Muscle of back (tissue), 11 donors: Measurements from ENCODE around the gene SMAD6. TPM values are rescaled to one million over a fixed set of nuclear protein-coding genes. Genes with fewer than 3 reads are reported as not detected.

Source experiments
- DNase-seq, 3 donors: peaks; one replicate each; pipeline versions ENCODE4 v3.0.0 to v3.0.0-alpha.2; 2013
- polyA plus RNA-seq, 10 donors: library from polyadenylated mRNA; unstranded; fragments of 120-200 nt; gene quantifications; one replicate each; pipeline ENCODE4 v1.2.1, GENCODE V29; 2013; ENCODE audit not compliant: insufficient read length in 10 of 10

Gene SMAD6
- polyA plus RNA-seq, 10 donors = 2.3 to 9.1 (median 4.3) TPM

DNA sequence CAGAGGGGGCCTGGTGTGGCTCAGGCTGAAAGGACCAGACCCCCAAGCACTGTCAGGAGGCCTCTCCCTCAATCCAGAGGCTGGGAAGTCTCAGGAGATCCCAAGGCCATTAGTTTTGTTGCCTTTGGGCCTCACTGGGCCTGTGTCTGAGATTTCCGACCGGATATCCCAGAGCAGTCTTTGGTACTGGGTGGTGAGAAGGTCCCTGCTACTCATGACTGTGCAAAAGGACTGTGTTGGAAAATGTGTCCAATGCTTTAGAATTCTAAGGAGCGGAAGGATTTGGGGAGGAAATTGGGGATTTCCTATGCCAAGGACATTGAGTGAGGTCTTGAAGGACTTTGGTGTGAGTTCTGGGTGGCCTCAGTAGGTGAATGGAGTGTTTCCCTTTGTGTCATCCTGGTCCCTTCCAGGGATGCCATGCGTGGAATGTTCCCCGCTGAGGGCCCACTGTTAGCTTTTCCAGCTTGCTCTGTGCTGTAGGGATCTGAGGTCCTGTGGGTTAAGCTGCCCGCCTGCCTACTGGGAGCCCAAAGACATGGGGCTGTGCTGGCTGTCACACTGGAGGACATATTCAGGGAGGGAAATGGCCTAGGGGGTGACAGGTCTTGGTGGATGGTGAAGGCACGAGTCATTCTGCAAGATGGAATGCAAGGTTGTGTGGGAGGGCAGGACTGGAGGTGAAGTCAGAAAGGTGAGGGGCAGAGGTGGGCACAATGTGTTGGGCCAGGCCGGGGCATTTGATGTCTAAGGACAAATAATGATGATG is 16.4 kb downstream of the SMAD6 start:
- no peak for DNase-seq

GRCh38 chr15:66719471-66719870 is 17.4 kb downstream of the SMAD6 start:
- no peak for DNase-seq

DNA sequence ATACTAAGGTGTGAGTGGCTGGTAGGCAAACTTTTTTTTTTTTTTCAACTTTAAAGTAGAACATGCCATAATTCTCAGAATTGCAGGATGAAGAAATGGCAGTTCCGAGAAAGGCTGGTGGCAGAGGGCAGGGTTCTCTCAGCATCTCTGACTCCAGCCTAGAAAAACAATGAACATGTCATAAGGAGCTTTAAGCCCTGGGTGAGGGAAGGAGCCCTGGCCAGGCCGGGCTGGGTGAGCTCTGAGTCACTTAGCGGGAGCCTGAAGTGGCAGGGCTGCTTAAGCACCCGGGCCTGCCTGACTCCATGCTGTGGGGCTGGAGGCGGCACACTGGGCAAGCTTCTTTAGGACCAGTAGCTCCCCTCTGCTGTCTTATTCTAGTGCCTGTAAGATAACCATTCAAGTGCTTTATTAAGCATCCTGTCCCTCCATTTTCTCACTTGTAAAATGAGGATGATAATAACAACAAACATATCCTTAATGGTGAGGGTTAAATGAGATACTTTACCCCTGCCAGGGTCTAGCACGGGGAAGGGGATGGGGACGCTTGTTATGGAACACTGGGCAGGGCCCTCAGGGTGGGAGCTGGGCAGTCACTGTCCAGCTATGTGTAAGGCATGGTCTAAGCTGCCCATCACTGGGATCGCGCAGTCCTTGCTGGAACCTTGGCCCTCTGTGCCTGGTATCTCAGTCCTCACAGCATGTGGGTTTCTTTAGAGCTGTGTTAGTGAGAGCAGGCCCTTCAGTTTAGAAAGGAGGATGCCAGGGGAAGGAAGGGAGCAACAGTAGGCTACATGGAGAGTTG is 18.4 kb downstream of the SMAD6 start:
- DNase-seq = no peak

DNA sequence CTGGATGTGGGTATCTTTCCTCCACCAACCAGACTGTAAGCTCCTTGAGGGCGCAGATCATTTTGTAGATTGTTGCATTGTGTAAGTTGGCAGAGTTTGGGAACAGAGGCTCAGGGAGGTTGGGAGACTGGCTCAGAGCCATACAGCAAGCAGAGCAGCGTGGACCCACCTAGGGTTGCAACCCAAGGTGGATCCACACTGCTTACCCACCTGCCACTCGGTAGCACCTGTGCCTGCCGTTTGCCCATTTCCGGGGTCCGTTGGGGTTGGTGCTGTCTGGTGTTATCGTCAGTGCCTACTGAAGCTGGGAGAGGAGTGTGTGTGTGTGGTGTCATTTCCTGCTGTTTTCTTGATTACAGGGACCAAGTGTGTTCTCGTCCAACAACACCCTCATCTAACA is 19.0 kb downstream of the SMAD6 start:
- DNase-seq = no peak

DNA sequence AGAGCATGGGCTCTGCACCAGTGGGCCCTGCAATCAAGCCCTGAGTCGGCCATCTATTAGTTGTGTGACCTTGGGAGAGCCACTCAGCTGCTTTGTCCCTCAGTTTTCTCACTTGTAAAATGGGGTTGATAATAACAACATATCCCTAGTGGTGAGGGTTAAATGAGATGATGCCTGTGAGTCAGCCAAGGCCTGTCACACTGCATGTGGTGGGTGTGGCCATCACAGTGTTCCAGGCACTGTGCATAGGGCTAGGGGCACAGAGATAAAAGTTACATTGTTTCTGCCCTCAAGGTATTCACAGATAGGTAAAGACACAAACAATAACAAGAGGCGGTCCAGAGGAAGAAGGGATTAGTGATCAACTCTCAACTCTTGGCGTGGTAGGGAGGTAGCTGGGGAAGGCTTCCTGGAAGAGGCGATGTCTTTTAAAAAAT is 19.5 kb downstream of the SMAD6 start:
- DNase-seq = no peak

DNA sequence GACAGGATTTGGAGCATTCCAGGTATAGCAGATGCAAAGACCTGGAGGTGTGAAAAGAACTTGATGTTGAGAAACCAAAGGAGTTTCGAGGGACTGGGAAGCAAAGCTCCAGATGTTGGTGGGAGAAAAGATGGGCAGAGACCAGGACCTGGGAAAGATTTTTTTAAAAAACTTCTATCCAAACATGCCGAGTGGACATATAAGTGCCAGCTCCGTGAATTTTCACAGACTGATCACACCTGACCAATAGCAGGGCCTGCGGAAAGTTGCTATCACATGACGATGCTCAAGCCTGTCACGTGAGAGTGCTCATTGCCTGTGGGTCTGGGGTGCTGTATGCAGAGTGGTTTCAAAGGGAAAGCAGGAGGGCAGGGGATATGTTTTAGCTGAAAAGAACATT is 19.9 kb downstream of the SMAD6 start:
- DNase-seq = no peak

DNA sequence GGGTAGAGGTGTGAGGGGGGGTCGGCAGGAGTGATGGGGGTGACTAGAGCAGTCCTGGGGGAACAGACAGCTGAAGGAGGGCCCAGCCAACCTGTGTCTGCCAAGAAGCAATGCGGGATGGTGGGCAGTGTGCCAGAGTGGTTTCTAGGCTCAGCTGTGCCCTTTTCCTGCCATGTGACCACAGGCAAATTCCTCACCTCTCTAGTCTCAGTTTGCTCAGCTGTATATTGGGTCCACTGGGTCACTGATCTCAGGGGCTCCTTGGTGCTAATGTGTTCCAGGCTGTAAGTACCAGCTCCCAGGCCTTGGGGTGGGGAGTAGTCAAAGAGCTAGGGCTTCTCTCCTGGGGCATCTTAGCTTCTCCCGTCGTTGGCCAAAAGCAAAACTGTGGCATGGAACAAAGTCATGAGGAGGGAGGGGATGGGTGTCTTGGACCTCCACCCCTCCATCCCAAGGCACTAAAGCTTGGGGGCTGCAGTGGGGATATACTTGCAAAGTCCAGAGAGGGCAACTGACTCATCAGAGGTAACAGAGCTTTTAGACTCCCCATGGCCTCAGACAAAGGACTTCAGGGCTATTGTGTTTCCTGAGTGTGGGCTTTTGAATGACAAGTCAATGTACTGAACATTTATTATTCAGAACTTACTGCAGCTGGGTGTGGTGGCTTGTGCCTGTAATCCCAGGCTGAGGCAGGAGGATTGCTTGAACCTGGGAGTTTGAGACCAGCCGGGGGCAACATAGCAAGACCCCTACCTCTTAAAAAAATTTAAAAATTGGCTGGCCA is 20.9 kb downstream of the SMAD6 start:
- DNase-seq = no peak

DNA sequence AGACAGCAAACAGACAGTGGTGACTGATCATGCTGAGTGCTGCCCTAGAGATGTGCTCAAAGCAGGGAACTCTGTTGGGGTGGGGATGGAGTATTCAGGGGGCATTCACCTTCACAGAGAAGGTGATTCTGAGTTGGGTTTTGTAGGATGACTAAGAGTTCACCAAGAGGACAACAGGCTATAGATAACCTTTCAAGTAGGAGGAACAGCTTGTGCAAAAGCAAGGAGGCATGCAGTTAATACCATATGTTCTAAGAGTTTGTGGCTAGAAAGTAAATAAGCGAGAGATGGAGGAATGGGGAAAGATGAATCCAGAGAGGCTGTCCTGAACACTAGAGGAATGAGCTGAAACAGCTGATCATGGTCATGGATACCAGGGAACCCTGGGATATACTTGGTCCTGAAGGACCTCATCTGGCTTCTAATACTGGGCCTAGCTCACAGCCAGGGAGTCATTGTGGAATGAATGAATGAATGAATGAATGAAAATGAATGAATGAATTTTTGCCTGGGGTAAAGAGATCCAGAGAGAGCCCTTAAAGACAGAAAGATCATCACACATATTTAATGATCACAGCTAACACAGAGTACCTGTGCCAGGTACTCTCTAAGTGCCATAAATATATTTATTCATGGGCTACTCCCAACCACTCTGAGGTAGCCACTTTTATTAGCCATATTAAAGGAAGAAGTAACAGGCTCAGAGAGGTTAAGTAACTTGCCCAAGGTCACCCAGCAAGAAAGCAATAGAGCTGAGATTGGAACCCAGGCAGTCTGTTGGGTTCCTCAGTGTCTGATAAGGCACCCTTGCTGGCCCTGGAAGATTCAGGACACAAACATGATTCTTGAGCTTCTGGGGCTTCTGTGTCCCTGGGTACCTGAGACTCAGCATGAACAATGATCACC is 22.0 kb downstream of the SMAD6 start:
- DNase-seq = no peak

DNA sequence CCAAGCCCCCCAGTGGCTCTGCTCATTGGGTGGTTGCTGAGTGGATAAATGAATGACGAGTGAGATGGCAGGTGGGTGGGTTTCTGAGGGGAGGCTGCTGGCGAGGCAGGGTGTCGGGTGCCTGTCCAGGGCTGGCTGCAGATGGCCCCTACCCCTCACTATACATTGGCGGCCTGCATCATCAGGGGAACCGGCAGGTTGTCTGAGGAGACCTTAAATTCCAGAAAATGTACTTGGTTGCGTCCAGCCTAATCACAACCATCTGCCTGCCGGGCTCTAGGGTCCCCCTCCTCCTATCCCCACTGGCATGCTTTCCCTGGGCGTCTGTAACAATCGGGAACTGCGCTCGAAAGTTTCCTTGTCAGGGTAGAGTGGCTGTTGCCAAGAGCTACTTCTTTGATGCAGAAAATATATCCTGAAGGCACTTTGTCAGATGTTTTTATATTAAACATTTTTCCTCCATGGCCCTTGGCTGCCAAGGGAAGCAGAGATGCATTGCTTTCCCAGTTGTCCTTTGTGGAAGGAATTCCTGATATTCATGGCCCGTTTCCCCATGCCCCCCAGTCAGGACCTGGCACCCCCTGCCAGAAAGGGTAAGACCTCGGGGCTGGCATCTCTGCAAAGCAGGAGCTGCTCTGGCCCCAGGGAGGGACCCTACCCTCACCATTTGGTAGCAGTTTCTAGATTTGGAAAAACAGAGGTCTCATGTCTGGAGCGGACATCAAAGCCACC is 22.9 kb downstream of the SMAD6 start:
- peak in 1 of 3 donors; percentile 65 for DNase-seq

- DNase-seq = no peak
Observed at GRCh38 chr15:66725464-66725785, 23.4 kb downstream of the SMAD6 start.

DNA sequence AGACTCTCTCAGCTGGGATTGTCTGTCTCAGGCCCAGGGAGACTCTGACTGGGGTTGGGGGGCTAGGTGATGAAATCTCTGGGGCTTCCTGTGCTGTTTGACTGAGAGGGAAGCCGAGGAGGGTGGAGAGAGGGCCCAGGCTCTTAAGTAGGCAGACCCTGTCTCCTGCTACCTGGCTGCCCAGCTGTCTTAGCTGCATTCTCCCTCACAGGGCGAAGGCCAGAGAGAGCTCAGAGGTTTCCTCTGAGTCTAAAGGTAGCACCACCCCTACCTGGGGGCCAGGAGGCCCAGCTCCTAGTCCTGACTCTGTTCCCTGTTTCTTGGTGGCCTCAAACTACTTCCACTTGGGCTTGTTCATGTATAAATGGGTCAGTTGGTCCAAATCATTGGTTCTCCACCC is 24.4 kb downstream of the SMAD6 start:
- DNase-seq = no peak

DNA sequence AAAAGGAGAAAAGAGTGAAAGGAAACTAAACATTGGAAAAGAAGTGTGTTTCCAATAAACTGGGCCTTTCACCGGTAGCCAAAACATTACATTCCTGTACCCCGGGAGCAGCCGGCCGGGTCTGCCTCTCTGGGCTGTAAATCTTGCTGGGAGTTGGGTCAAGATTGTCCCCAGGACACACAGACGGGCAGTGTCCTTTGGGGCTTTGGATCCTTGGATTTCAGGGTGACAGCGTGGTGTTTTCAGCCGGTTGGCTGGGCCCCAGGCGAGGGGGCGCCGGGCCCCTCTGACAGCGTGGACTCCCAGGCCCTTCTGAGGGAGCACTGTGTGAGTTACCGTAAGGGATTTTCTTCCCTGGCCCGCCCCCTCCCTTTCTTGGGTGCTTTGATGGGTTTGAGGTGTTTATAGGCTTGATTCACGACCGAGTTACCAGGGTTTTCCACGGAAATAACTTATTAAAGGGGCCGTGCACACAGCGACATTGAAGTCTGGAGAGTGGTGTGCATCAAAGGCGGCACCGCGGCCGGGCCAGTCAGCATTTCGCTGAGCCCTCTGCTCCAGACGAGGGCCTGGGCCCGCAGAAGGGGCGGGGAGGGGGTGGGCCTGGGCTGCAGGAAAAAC is 27.4 kb downstream of the SMAD6 start:
- peak in 1 of 3 donors; percentile 81 for DNase-seq

GRCh38 chr15:66730168-66731021 is 28.4 kb downstream of the SMAD6 start:
- DNase-seq = no peak

DNA sequence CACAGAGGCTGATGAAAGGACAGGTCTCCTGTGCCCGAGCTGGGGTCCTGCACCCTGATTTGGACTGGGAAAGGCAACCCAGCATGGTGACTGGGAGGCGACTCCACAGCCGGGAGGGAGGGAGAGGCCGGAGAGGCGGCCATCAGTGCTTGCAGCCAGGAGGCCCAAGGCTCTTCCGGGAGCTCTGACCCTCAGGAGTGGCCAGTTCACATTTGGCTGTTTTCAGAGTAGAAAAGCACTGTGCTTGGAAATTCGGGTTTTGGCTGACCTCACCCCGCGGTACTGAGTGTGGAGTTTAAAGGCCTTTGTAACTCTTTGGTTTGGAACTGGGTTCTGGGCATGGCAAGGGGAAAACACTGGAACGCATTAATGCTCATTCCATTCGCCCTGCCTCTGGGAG is 31.9 kb downstream of the SMAD6 start:
- no peak for DNase-seq

- DNase-seq = no peak
Observed at GRCh38 chr15:66734961-66735908, 33.2 kb downstream of the SMAD6 start.

DNA sequence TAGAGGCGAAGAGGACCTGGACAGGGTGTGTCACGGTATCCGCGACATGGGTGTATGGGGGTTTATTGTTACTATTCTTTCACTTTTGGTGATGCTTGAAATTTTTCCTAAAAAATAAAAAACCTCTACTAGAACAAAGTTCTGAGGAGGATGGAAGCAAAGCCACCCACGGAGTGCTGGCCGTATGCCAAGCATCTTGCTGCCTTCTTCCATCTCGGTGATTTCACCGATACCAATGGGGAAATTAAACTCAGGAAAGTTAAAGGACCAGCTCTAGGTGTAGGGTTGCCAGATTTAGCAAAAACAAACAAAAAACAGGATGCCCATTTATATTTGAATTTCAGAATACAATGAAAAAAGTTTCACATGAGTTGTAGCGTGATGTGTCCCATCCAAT is 33.9 kb downstream of the SMAD6 start:
- no peak for DNase-seq

DNA sequence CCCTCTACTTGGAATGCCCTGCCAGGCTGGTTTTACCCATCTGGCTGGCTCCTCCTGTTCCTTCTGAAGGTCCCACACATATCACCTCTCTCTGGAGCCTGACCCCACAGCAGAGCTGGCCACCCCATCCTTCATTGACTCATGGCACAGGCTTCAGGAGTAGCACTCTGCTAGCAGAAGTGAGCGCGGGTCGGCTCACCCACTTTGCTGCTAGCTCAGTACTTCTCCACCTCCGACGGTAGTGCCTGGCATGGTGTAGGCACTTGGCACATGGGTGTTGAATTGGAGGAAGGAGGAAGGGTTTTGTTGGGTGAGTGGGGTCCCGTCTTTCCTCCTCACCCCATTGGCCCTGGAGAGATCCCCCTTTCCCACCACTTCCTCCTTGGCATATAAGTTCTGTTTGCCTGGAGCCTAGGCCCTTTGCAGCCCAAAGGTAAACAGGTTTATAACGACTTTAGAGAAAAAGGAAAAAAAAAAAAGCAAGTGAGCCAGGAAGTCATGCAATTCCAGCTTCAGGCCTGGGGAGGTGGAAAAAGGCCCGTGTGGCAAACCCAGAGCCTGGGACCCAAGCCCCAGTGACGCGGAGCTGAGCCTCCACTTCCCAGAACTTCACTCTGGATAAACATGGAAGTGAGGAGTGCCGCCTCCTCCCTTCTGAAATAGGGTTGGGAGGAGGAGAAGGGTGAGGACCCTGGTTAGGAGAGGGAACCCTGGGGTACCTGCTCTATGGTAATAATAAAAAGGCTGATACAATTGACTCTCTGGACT is 35.4 kb downstream of the SMAD6 start:
- no peak for DNase-seq
